Measurements from ENCODE around the gene CFAP61.

Gene CFAP61

GRCh38 chr20:20317621-20318364 is 265.5 kb downstream of the CFAP61 start:
- no peak for TF ChIP-seq CTCF (IDR thresholded peaks at IDR 0.05; ENCODE audit: low read depth, low read length)

GRCh38 chr20:20318365-20319161 is 266.2 kb downstream of the CFAP61 start:
- no peak overlapping the region for H3K4me3 ChIP-seq (ENCODE audit: low read depth, low read length)
- DNase-seq (ENCODE audit: low read depth, low spot score) = no peak
- no peak for TF ChIP-seq CTCF (IDR thresholded peaks at IDR 0.05; ENCODE audit: low read depth, low read length)
- in situ Hi-C loops (cut with HindIII; ENCODE audit: low sequenced_read_pairs) = no loop called here

More at GRCh38 chr20:20317621-20318364, 265.5 kb downstream of the CFAP61 start:
- H3K4me3 ChIP-seq (ENCODE audit: low read depth, low read length) = no peak overlapping the region
- in situ Hi-C loops (cut with HindIII; ENCODE audit: low sequenced_read_pairs) = no loop called here
- DNase-seq (ENCODE audit: low read depth, low spot score) = no peak

- TF ChIP-seq CTCF (IDR thresholded peaks at IDR 0.05; ENCODE audit: low read depth, low read length) = no peak
- in situ Hi-C loops (cut with HindIII; ENCODE audit: low sequenced_read_pairs) = no loop called here
- no peak overlapping the region for H3K4me3 ChIP-seq (ENCODE audit: low read depth, low read length)
- no peak for DNase-seq (ENCODE audit: low read depth, low spot score)
These were observed 268.8 kb downstream of the CFAP61 start for GRCh38 chr20:20321134-20321533.

GRCh38 chr20:20321917-20322316 is 269.6 kb downstream of the CFAP61 start:
- in situ Hi-C loops (cut with HindIII; ENCODE audit: low sequenced_read_pairs) = no loop called here
- TF ChIP-seq CTCF (IDR thresholded peaks at IDR 0.05; ENCODE audit: low read depth, low read length) = no peak
- DNase-seq (ENCODE audit: low read depth, low spot score) = no peak
- H3K4me3 ChIP-seq (ENCODE audit: low read depth, low read length) = no peak overlapping the region

GRCh38 chr20:20322912-20323311 is 270.6 kb downstream of the CFAP61 start:
- no peak overlapping the region for H3K4me3 ChIP-seq (ENCODE audit: low read depth, low read length)
- DNase-seq (ENCODE audit: low read depth, low spot score) = no peak
- in situ Hi-C loops (cut with HindIII; ENCODE audit: low sequenced_read_pairs) = no loop called here
- no peak for TF ChIP-seq CTCF (IDR thresholded peaks at IDR 0.05; ENCODE audit: low read depth, low read length)

- TF ChIP-seq CTCF (IDR thresholded peaks at IDR 0.05; ENCODE audit: low read depth, low read length) = no peak
- no peak overlapping the region for H3K4me3 ChIP-seq (ENCODE audit: low read depth, low read length)
- in situ Hi-C loops (cut with HindIII; ENCODE audit: low sequenced_read_pairs) = no loop called here
- DNase-seq (ENCODE audit: low read depth, low spot score) = no peak
These were observed 275.4 kb downstream of the CFAP61 start for GRCh38 chr20:20327746-20328145.

All from astrocyte of the spinal cord (primary cell).